Measurements from ENCODE around the gene DMKN. TPM values are rescaled to one million over a fixed set of nuclear protein-coding genes. Genes with fewer than 3 reads are reported as not detected.

DMKN gene
- total RNA-seq, 1 donor from 2014 or later = 213 TPM

DNA sequence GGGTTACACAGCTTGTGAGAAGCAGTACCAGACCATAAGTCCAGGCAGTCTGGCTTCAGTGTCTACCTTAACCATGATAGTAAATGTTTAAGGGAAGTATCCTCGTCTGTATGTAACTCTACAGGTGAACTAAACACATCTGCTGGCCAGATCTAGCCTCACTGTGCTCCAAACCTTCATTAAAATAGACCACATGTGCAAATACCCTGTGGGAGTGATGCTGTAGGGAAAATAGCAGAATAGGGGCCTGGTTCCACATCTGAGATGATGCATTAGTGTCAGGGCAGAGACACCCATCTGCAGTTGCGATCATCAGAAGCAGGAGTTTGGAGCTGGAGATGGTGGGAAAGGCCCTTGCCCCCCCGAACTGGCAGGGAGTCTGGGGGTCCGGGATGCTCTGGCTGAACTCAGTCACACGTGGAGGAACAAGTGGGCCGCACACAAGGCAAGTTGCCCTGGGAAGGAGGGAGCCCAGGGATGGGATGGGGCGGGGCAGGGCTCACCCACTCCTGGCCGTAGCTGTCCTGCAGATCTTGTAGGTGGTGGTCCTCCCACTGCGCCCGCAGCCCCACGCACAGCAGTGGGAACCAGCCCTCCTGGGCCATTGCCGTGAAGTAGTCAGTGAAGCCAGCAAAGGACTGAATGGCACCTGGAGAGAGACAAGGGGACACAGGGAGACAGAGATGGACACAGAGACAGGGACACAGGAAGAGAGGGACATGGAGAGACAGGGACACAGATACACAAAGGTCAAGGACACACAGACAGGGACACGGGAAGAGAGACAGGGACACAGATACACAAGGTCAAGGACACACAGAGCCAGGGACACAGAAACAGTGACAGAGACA, 39.3 kb upstream of the DMKN start:
- no peak overlapping the region for H3K4me3 Mint-ChIP-seq (ENCODE audit: low read depth)
- H3K27me3 Mint-ChIP-seq = peaks cover 40% of the 10 kb centered on the region
- H3K27ac Mint-ChIP-seq = no peak overlapping the region
- H3K9me3 Mint-ChIP-seq (ENCODE audit: low read depth) = no peaks in the 10 kb centered on the region
- DNase-seq (ENCODE audit: low spot score, unreplicated experiment) = no peak
- TF ChIP-seq, protein P1, sequence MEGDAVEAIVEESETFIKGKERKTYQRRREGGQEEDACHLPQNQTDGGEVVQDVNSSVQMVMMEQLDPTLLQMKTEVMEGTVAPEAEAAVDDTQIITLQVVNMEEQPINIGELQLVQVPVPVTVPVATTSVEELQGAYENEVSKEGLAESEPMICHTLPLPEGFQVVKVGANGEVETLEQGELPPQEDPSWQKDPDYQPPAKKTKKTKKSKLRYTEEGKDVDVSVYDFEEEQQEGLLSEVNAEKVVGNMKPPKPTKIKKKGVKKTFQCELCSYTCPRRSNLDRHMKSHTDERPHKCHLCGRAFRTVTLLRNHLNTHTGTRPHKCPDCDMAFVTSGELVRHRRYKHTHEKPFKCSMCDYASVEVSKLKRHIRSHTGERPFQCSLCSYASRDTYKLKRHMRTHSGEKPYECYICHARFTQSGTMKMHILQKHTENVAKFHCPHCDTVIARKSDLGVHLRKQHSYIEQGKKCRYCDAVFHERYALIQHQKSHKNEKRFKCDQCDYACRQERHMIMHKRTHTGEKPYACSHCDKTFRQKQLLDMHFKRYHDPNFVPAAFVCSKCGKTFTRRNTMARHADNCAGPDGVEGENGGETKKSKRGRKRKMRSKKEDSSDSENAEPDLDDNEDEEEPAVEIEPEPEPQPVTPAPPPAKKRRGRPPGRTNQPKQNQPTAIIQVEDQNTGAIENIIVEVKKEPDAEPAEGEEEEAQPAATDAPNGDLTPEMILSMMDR (IDR thresholded peaks at IDR 0.05; ENCODE audit: unreplicated experiment) = no peak
- H3K4me1 Mint-ChIP-seq (ENCODE audit: low read depth) = no peaks in the 10 kb centered on the region
- peaks cover 3% of the 10 kb centered on the region for H3K36me3 Mint-ChIP-seq (ENCODE audit: insufficient read depth)

DNA sequence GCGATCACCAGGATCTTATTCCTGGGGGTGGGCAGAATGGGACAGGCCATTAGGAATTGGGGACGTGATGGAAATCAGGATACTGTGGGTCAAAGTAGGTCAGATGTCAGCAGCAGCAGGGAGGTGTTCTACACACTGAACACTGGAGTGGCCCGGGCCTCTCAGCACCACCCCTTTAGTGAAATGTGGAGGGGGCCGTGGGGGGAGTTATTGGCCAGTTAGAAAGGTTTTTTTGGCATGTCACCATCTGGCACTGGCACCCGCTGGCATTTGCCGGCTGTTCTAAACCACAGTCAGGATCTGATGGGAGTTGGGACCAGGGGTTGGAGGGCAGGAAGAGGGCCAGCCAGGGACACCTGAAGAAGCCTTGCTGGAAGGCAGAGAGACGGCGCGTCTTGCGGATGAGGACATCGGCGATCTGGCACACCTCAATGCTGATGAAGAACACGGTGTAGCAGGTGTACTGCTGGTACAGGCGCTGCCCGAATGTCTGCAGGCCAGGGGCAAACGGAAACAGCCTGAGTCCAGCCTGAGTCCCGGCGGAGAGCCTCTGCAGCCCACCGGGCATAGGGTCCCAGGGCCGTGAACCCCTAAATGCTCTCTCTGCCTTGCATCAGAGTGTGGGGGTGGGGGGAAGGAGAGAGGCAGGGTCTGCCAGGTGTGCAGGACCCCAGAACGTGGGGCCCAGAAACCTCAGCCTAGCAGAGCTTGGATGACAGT, 37.8 kb upstream of the DMKN start:
- TF ChIP-seq, protein P1 (IDR thresholded peaks at IDR 0.05; ENCODE audit: unreplicated experiment) = no peak
- H3K4me1 Mint-ChIP-seq (ENCODE audit: low read depth) = peaks cover 4% of the 10 kb centered on the region
- no peak overlapping the region for H3K27ac Mint-ChIP-seq
- no peak for DNase-seq (ENCODE audit: low spot score, unreplicated experiment)
- H3K27me3 Mint-ChIP-seq = peaks cover 27% of the 10 kb centered on the region
- peaks cover 3% of the 10 kb centered on the region for H3K36me3 Mint-ChIP-seq (ENCODE audit: insufficient read depth)
- no peaks in the 10 kb centered on the region for H3K9me3 Mint-ChIP-seq (ENCODE audit: low read depth)
- H3K4me3 Mint-ChIP-seq (ENCODE audit: low read depth) = no peak overlapping the region

- H3K9me3 Mint-ChIP-seq (ENCODE audit: low read depth) = no peaks in the 10 kb centered on the region
- no peak overlapping the region for H3K27ac Mint-ChIP-seq
- H3K36me3 Mint-ChIP-seq (ENCODE audit: insufficient read depth) = peaks cover 3% of the 10 kb centered on the region
- TF ChIP-seq, protein P1 (IDR thresholded peaks at IDR 0.05; ENCODE audit: unreplicated experiment) = no peak
- no peak overlapping the region for H3K4me3 Mint-ChIP-seq (ENCODE audit: low read depth)
- peaks cover 7% of the 10 kb centered on the region for H3K4me1 Mint-ChIP-seq (ENCODE audit: low read depth)
- peaks cover 18% of the 10 kb centered on the region for H3K27me3 Mint-ChIP-seq
- DNase-seq (ENCODE audit: low spot score, unreplicated experiment) = no peak
Measured at GRCh38 chr19:35549879-35550523, 36.6 kb upstream of the DMKN start.

DNA sequence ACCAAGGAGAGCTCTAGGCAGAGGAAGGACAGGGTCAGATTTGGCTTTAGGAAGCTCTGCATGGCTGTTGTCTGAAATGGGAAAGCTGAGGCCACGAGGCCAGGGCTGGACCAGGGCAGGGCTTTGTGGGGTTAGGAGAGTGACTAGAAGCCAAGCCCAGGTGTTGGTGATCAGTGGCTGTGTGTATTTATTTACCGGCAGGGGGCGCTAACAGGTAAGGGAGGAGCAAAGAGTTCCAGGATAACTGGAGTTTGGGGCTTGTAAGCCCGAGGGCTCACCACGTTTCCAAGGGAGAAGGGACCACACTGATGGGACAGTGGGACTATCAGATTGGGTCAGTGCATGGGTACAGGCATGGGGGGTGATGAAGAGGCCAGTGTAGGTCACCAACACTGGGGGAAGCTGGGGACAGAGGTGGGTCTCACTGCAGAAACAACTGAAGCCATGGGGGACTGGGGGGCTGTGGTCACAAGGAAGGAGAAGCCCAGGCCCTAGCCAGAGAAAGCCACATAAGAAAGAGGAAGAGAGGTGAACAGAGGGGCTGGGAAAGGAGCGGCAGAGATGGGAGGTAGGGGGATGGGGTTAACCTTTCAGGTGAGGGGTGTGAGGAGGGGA, 35.8 kb upstream of the DMKN start:
- Mint-ChIP-seq H3K4me1 (ENCODE audit: low read depth) (peaks cover 13% of the 10 kb centered on the region), H3K4me3 (ENCODE audit: low read depth) (peak overlapping the region; percentile 42), H3K36me3 (ENCODE audit: insufficient read depth) (peaks cover 3% of the 10 kb centered on the region), H3K27me3 (peaks cover 11% of the 10 kb centered on the region), H3K27ac (no peak overlapping the region), H3K9me3 (ENCODE audit: low read depth) (no peaks in the 10 kb centered on the region)
- TF ChIP-seq, protein P1 (IDR thresholded peaks at IDR 0.05; ENCODE audit: unreplicated experiment) = peak; percentile 81
- peak; percentile 43 for DNase-seq (ENCODE audit: low spot score, unreplicated experiment)

DNA sequence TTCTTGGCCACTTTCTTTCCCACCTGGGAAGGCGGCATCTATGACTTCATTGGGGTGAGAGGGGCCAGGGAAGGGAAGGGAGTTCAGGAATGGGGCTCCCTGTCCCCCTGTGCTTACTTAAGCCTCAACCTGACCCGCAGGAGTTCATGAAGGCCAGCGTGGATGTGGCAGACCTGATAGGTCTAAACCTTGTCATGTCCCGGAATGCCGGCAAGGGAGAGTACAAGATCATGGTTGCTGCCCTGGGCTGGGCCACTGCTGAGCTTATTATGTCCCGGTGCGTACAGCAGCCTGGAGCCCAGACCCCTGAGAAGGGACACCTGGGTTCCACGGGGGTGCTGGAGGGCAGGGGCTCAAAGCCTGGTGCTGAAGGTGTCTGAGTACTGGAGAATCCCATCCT, 33.1 kb upstream of the DMKN start:
- no peak for DNase-seq (ENCODE audit: low spot score, unreplicated experiment)
- Mint-ChIP-seq H3K9me3 (ENCODE audit: low read depth) (no peaks in the 10 kb centered on the region), H3K27me3 (no peaks in the 10 kb centered on the region), H3K4me1 (ENCODE audit: low read depth) (peaks cover 14% of the 10 kb centered on the region), H3K27ac (peak overlapping the region; percentile 97), H3K36me3 (ENCODE audit: insufficient read depth) (peaks cover 3% of the 10 kb centered on the region), H3K4me3 (ENCODE audit: low read depth) (peak overlapping the region; percentile 96)
- TF ChIP-seq, protein P1 (IDR thresholded peaks at IDR 0.05; ENCODE audit: unreplicated experiment) = no peak
